MM.1S (cell line): ENCODE data around the gene RPS21.

ENCODE experiments used
- DNase-seq: peaks from one replicate; pipeline ENCODE4 v3.0.0-alpha.2; 2015
- H2AFZ ChIP-seq: fragments of 300-600 bp; sonication (generic); 2 replicates; pipeline ENCODE4 v1.6.0; 2016; ENCODE audit warnings: antibody characterized with exemption, low read length
- H3F3A ChIP-seq: fragments of 300-600 bp; sonication (generic); 2 replicates; pipeline ENCODE4 v1.6.1; 2016; ENCODE audit warnings: mild to moderate bottlenecking, antibody characterized with exemption, low read length, moderate library complexity, mixed read lengths; ENCODE audit not compliant: insufficient read depth
- H3K27ac ChIP-seq: fragments of 300-600 bp; sonication (generic); 2 replicates; pipeline ENCODE4 v1.5.1; 2016; ENCODE audit warnings: mild to moderate bottlenecking, low read length
- H3K27me3 ChIP-seq: fragments of 300-600 bp; sonication (generic); replicated peaks from 2 replicates; pipeline ENCODE4 v1.6.0; 2016; ENCODE audit warnings: low read length; ENCODE audit not compliant: insufficient read depth
- H3K36me3 ChIP-seq: fragments of 300-600 bp; sonication (generic); replicated peaks from 2 replicates; pipeline ENCODE4 v1.6.1; 2016; ENCODE audit warnings: mild to moderate bottlenecking, low read length, mixed read lengths; ENCODE audit not compliant: insufficient read depth
- H3K4me1 ChIP-seq: fragments of 300-600 bp; sonication (generic); 2 replicates; pipeline ENCODE4 v1.6.1; 2016; ENCODE audit warnings: low read length, mixed read lengths
- H3K4me2 ChIP-seq: fragments of 300-600 bp; sonication (generic); 2 replicates; pipeline ENCODE4 v1.6.0; 2016; ENCODE audit warnings: low read depth, low read length
- H3K4me3 ChIP-seq: fragments of 300-600 bp; sonication (generic); 2 replicates; pipeline ENCODE4 v1.5.1; 2016; ENCODE audit warnings: low read length, mixed read lengths
- H3K79me2 ChIP-seq: fragments of 300-600 bp; sonication (generic); 2 replicates; pipeline ENCODE4 v1.6.1; 2016; ENCODE audit warnings: mixed run types, low read length, mixed read lengths
- H3K9ac ChIP-seq: fragments of 300-600 bp; sonication (generic); 2 replicates; pipeline ENCODE4 v1.6.1; 2016; ENCODE audit warnings: low read length, mixed read lengths
- H3K9me2 ChIP-seq: fragments of 300-600 bp; sonication (generic); replicated peaks from 2 replicates; pipeline ENCODE4 v1.6.1; 2016; ENCODE audit warnings: mild to moderate bottlenecking, low read length, mixed read lengths; ENCODE audit not compliant: insufficient read depth
- H3K9me3 ChIP-seq: fragments of 300-600 bp; sonication (generic); replicated peaks from 2 replicates; pipeline ENCODE4 v1.6.1; 2016; ENCODE audit warnings: mild to moderate bottlenecking, low read length, mixed read lengths; ENCODE audit not compliant: insufficient read depth
- H4K20me1 ChIP-seq: fragments of 300-600 bp; sonication (generic); 2 replicates; pipeline ENCODE4 v1.6.1; 2016; ENCODE audit warnings: mild to moderate bottlenecking, low read length, moderate library complexity, mixed read lengths; ENCODE audit not compliant: insufficient read depth
- CTCF ChIP-seq: fragments of 300-600 bp; sonication (generic); IDR thresholded peaks from 2 replicates; pipeline ENCODE4 v1.5.1; 2016; ENCODE audit warnings: antibody characterized with exemption, low read length, mixed read lengths
- EZH2 ChIP-seq: fragments of 300-600 bp; sonication (generic); optimal IDR thresholded peaks from 2 replicates; pipeline ENCODE3; 2017; ENCODE audit warnings: low read depth, mild to moderate bottlenecking, antibody characterized with exemption, low read length, mixed read lengths
- EZH2phosphoT487 ChIP-seq: fragments of 300-600 bp; sonication (generic); IDR thresholded peaks from 2 replicates; pipeline ENCODE4 v1.6.1; 2018; ENCODE audit warnings: antibody characterized with exemption, low read length

RPS21 gene

GRCh38 chr20:62351469-62352401 is 35.2 kb upstream of the RPS21 start:
- Histone ChIP-seq H4K20me1 (no peaks in the 10 kb centered on the region), H3K4me3 (no peak overlapping the region), H3F3A (no peaks in the 10 kb centered on the region), H3K36me3 (no peaks in the 10 kb centered on the region), H3K4me1 (no peaks in the 10 kb centered on the region), H3K4me2 (no peak overlapping the region), H3K9me2 (no peaks in the 10 kb centered on the region), H3K27ac (no peak overlapping the region), H2AFZ (no peak overlapping the region), H3K9me3 (no peaks in the 10 kb centered on the region), H3K9ac (no peak overlapping the region), H3K27me3 (no peaks in the 10 kb centered on the region), H3K79me2 (peaks cover 15% of the 10 kb centered on the region)
- no peak for TF ChIP-seq CTCF
- TF ChIP-seq EZH2phosphoT487: no peak
- no peak for TF ChIP-seq EZH2
- no peak for DNase-seq

- H3K4me2 ChIP-seq: no peak overlapping the region
- TF ChIP-seq EZH2phosphoT487: no peak
- TF ChIP-seq EZH2: no peak
- no peak for TF ChIP-seq CTCF
- H3K9me2 ChIP-seq: no peaks in the 10 kb centered on the region
- no peaks in the 10 kb centered on the region for H3K36me3 ChIP-seq
- peaks cover 18% of the 10 kb centered on the region for H3K79me2 ChIP-seq
- no peaks in the 10 kb centered on the region for H3K27me3 ChIP-seq
- no peaks in the 10 kb centered on the region for H3K4me1 ChIP-seq
- no peak overlapping the region for H3K27ac ChIP-seq
- no peak for DNase-seq
- no peak overlapping the region for H3K9ac ChIP-seq
- no peak overlapping the region for H2AFZ ChIP-seq
- no peak overlapping the region for H3K4me3 ChIP-seq
- H3F3A ChIP-seq: no peaks in the 10 kb centered on the region
- no peaks in the 10 kb centered on the region for H4K20me1 ChIP-seq
- H3K9me3 ChIP-seq: no peaks in the 10 kb centered on the region
These were observed 34.3 kb upstream of the RPS21 start for GRCh38 chr20:62352402-62353288.

GRCh38 chr20:62353289-62354030 is 33.4 kb upstream of the RPS21 start:
- TF ChIP-seq EZH2phosphoT487 (no peak), EZH2 (no peak), CTCF (no peak)
- Histone ChIP-seq H3K79me2 (peaks cover 24% of the 10 kb centered on the region), H3K27ac (no peak overlapping the region), H3K9me2 (no peaks in the 10 kb centered on the region), H3K9ac (no peak overlapping the region), H3K27me3 (no peaks in the 10 kb centered on the region), H3K9me3 (no peaks in the 10 kb centered on the region), H3K4me2 (no peak overlapping the region), H3K4me1 (no peaks in the 10 kb centered on the region), H3K36me3 (no peaks in the 10 kb centered on the region), H2AFZ (no peak overlapping the region), H4K20me1 (no peaks in the 10 kb centered on the region), H3K4me3 (no peak overlapping the region), H3F3A (no peaks in the 10 kb centered on the region)
- DNase-seq: no peak
